H9 (cell line): Measurements from ENCODE around the gene DYRK2. TPM values are rescaled to one million over a fixed set of nuclear protein-coding genes. Genes with fewer than 3 reads are reported as not detected.

ENCODE experiments used
- DNase-seq: peaks from one replicate; pipeline ENCODE4 v3.0.0-alpha.2; 2017
- H2AFZ ChIP-seq: one replicate; pipeline ENCODE4 v1.6.1; 2013; ENCODE audit warnings: mild to moderate bottlenecking, low read length, control low read depth, moderate library complexity
- H2AK5ac ChIP-seq: 2 replicates; pipeline ENCODE4 v1.6.1; 2013; ENCODE audit warnings: low read length, control low read depth, mixed read lengths; ENCODE audit not compliant: insufficient read length
- H2BK120ac ChIP-seq: one replicate; pipeline ENCODE4 v1.6.1; 2013; ENCODE audit warnings: low read depth, mild to moderate bottlenecking, low read length, control low read depth, inconsistent platforms; ENCODE audit not compliant: poor library complexity, severe bottlenecking
- H2BK12ac ChIP-seq: 2 replicates; pipeline ENCODE4 v1.6.1; 2013; ENCODE audit warnings: low read length, control low read depth, mixed read lengths, low read depth; ENCODE audit not compliant: insufficient read length
- H2BK15ac ChIP-seq: 2 replicates; pipeline ENCODE4 v1.6.1; 2013; ENCODE audit warnings: low read depth, low read length, control low read depth
- H2BK20ac ChIP-seq: one replicate; pipeline ENCODE4 v1.6.1; 2013; ENCODE audit warnings: low read depth, mild to moderate bottlenecking, low read length, control low read depth, inconsistent platforms; ENCODE audit not compliant: poor library complexity, severe bottlenecking
- H2BK5ac ChIP-seq: 2 replicates; pipeline ENCODE4 v1.6.1; 2013; ENCODE audit warnings: low read length, control low read depth, mixed read lengths; ENCODE audit not compliant: insufficient read length
- H3K14ac ChIP-seq: 2 replicates; pipeline ENCODE4 v1.6.1; 2013; ENCODE audit warnings: low read length, control low read depth; ENCODE audit not compliant: insufficient read depth
- H3K18ac ChIP-seq: 2 replicates; pipeline ENCODE4 v1.6.1; 2013; ENCODE audit warnings: low read depth, mild to moderate bottlenecking, mixed read lengths, low read length, control low read depth; ENCODE audit not compliant: insufficient read length
- H3K23ac ChIP-seq: 2 replicates; pipeline ENCODE4 v1.6.1; 2013; ENCODE audit warnings: low read length, control low read depth, mixed read lengths, low read depth; ENCODE audit not compliant: insufficient read length
- H3K23me2 ChIP-seq: 2 replicates; pipeline ENCODE4 v1.6.1; 2013; ENCODE audit warnings: low read depth, mild to moderate bottlenecking, mixed read lengths, low read length, control low read depth; ENCODE audit not compliant: insufficient read length, poor library complexity, severe bottlenecking
- H3K27ac ChIP-seq: 2 replicates; pipeline ENCODE4 v1.5.1; 2013; ENCODE audit warnings: low read length, control low read depth, mixed read lengths, low read depth; ENCODE audit not compliant: insufficient read length
- H3K27me3 ChIP-seq: 2 replicates; pipeline ENCODE4 v1.6.1; 2013; ENCODE audit warnings: low read length, control low read depth, inconsistent platforms; ENCODE audit not compliant: insufficient read depth
- H3K4ac ChIP-seq: 2 replicates; pipeline ENCODE4 v1.6.1; 2013; ENCODE audit warnings: low read depth, mild to moderate bottlenecking, control low read depth, inconsistent platforms, low read length, moderate library complexity
- H3K4me1 ChIP-seq: 2 replicates; pipeline ENCODE4 v1.6.1; 2013; ENCODE audit warnings: low read length, control low read depth, inconsistent platforms; ENCODE audit not compliant: insufficient read depth
- H3K4me2 ChIP-seq: 2 replicates; pipeline ENCODE4 v1.6.1; 2013; ENCODE audit warnings: low read length, control low read depth, mixed read lengths; ENCODE audit not compliant: insufficient read length, insufficient read depth
- H3K56ac ChIP-seq: 2 replicates; pipeline ENCODE4 v1.6.1; 2013; ENCODE audit warnings: low read depth, mild to moderate bottlenecking, mixed read lengths, low read length, control low read depth; ENCODE audit not compliant: insufficient read length
- H3K79me1 ChIP-seq: 2 replicates; pipeline ENCODE4 v1.6.1; 2013; ENCODE audit warnings: low read depth, mild to moderate bottlenecking, moderate library complexity, low read length, control low read depth, inconsistent platforms; ENCODE audit not compliant: insufficient read depth, poor library complexity, severe bottlenecking
- H3K79me2 ChIP-seq: 2 replicates; pipeline ENCODE4 v1.6.1; 2013; ENCODE audit warnings: low read length, control low read depth, inconsistent platforms; ENCODE audit not compliant: insufficient read depth
- H3K9ac ChIP-seq: 2 replicates; pipeline ENCODE4 v1.6.1; 2013; ENCODE audit warnings: low read length, control low read depth, mixed read lengths; ENCODE audit not compliant: insufficient read length; ENCODE audit errors: extremely low read depth
- H3K9me3 ChIP-seq: one replicate; pipeline ENCODE4 v1.6.1; 2013; ENCODE audit warnings: low read depth, low read length, inconsistent platforms; ENCODE audit not compliant: control insufficient read depth
- H3T11ph ChIP-seq: one replicate; pipeline ENCODE4 v1.6.1; 2013; ENCODE audit warnings: mild to moderate bottlenecking, low read length, control low read depth, inconsistent platforms
- H4K20me1 ChIP-seq: one replicate; pipeline ENCODE4 v1.6.1; 2013; ENCODE audit not compliant: control insufficient read depth, insufficient read length, insufficient read depth
- H4K5ac ChIP-seq: 2 replicates; pipeline ENCODE4 v1.6.1; 2013; ENCODE audit warnings: low read depth, mild to moderate bottlenecking, mixed read lengths, low read length, control low read depth; ENCODE audit not compliant: insufficient read length
- H4K8ac ChIP-seq: replicated peaks from 2 replicates; pipeline ENCODE4 v1.6.1; 2013; ENCODE audit warnings: low read length, control low read depth, mixed read lengths, low read depth; ENCODE audit not compliant: insufficient read length
- H4K91ac ChIP-seq: 2 replicates; pipeline ENCODE4 v1.6.1; 2013; ENCODE audit warnings: low read depth, mild to moderate bottlenecking, moderate library complexity, mixed read lengths, low read length, control low read depth; ENCODE audit not compliant: insufficient read length
- H3K27ac Mint-ChIP-seq, 3 experiments: 2 replicates in 2 of 3; 3 replicates in 1 of 3; pipeline ENCODE4 v1.8.0; 2020 to 2021; ENCODE audit warnings: mixed read lengths in 3 of 3, mild to moderate bottlenecking in 1 of 3, moderate library complexity in 1 of 3
- H3K27me3 Mint-ChIP-seq: 2 replicates; pipeline ENCODE4 v1.8.0; 2021; ENCODE audit warnings: low read depth, mild to moderate bottlenecking, moderate library complexity, mixed read lengths
- H3K36me3 Mint-ChIP-seq, 3 experiments: 2 replicates in 2 of 3; 3 replicates in 1 of 3; pipeline ENCODE4 v1.8.0; 2020 to 2021; ENCODE audit warnings: low read depth in 3 of 3, mixed read lengths in 3 of 3; ENCODE audit not compliant: insufficient read depth in 1 of 3
- H3K4me1 Mint-ChIP-seq, 2 experiments: 2 replicates each; pipeline ENCODE4 v1.8.0; 2020; ENCODE audit warnings: mixed read lengths in 2 of 2
- H3K4me3 Mint-ChIP-seq, 2 experiments: 2 replicates in 1 of 2; 3 replicates in 1 of 2; pipeline ENCODE4 v1.8.0; 2020 to 2021; ENCODE audit warnings: mild to moderate bottlenecking in 2 of 2, mixed read lengths in 2 of 2, moderate library complexity in 1 of 2
- H3K9me3 Mint-ChIP-seq, 2 experiments: 2 replicates in 1 of 2; 3 replicates in 1 of 2; pipeline ENCODE4 v1.8.0; 2020; ENCODE audit warnings: mild to moderate bottlenecking in 2 of 2, mixed read lengths in 2 of 2, moderate library complexity in 1 of 2
- CTCF ChIP-seq: fragments of 200-600 bp; sonication (generic); conservative IDR thresholded peaks from 3 replicates; pipeline ENCODE4 v1.8.0; 2021; ENCODE audit warnings: antibody characterized with exemption, mild to moderate bottlenecking
- WGBS: extraction: QIAGEN DNeasy Blood & Tissue Kit; methylation state at CpG from one replicate; pipeline ENCODE4 v1.1.7; 2013; ENCODE audit warnings: missing lambda C conversion rate, low lambda C conversion rate, mixed read lengths; ENCODE audit not compliant: insufficient read length; ENCODE audit errors: extremely low coverage; 5-methylcytosine and 5-hydroxymethylcytosine counted together
- total RNA-seq: library from RNA; stranded (reverse); gene quantifications from 2 replicates; pipeline ENCODE4 v1.2.1, GENCODE V29; 2021

DYRK2 gene
- total RNA-seq, 1 experiment from 2014 or later = 40.6 TPM

GRCh38 chr12:67646775-67647174 lies 1.8 kb upstream of the DYRK2 start:
- Mint-ChIP-seq H3K4me3 (peak overlapping the region in 1 of 2 experiments; percentile 97; a peak in 3 of 5 replicates), H3K27ac (no peak overlapping the region), H3K27me3 (peaks cover 11% of the 10 kb centered on the region), H3K36me3 (peaks cover 8 to 16% (median 15%) of the 10 kb centered on the region in 3 experiments), H3K4me1 (peaks cover 24 to 29% of the 10 kb centered on the region in 2 experiments), H3K9me3 (no peaks in the 10 kb centered on the region; a peak in 2 of 5 replicates)
- H3K79me1 ChIP-seq = no peaks in the 10 kb centered on the region
- no peak overlapping the region for H3K23ac ChIP-seq
- H4K20me1 ChIP-seq = no peaks in the 10 kb centered on the region
- H3K23me2 ChIP-seq = peaks cover 22% of the 10 kb centered on the region
- H2BK20ac ChIP-seq = no peak overlapping the region
- H3K14ac ChIP-seq = no peak overlapping the region
- no peak overlapping the region for H4K91ac ChIP-seq
- H4K5ac ChIP-seq = no peak overlapping the region
- no peak for TF ChIP-seq CTCF
- H3K4ac ChIP-seq = no peak overlapping the region
- H3K56ac ChIP-seq = no peak overlapping the region
- H3K4me2 ChIP-seq = no peak overlapping the region
- no peak overlapping the region for H2BK120ac ChIP-seq
- no peak overlapping the region for H3T11ph ChIP-seq
- no peak overlapping the region for H3K9ac ChIP-seq
- WGBS = no CpG with 5 or more reads among the region's 4 CpGs
- H3K4me1 ChIP-seq = peaks cover 4% of the 10 kb centered on the region; the same call in 1 of the 2 replicates
- no peak overlapping the region for H3K27ac ChIP-seq
- no peaks in the 10 kb centered on the region for H3K9me3 ChIP-seq
- no peaks in the 10 kb centered on the region for H3K27me3 ChIP-seq
- H2AFZ ChIP-seq = no peak overlapping the region
- no peak overlapping the region for H2BK15ac ChIP-seq
- no peak overlapping the region for H2AK5ac ChIP-seq
- no peak overlapping the region for H3K18ac ChIP-seq
- DNase-seq = no peak
- H4K8ac ChIP-seq = no peak overlapping the region
- no peak overlapping the region for H2BK12ac ChIP-seq
- no peak overlapping the region for H2BK5ac ChIP-seq
- H3K79me2 ChIP-seq = peaks cover 23% of the 10 kb centered on the region; the same call in 1 of the 2 replicates
